Measurements from ENCODE around the gene MBD3L2. TPM values are rescaled to one million over a fixed set of nuclear protein-coding genes. Genes with fewer than 3 reads are reported as not detected.
A peak's percentile ranks its signal among the peaks of the same experiment; 100 is the strongest.
"Not testable (repeated sequence)": the region's sequence is repeated elsewhere in the genome, so short reads cannot be mapped to it uniquely, and the experiment has no call there.

Gene MBD3L2
- total RNA-seq, 4 donors from 2014 or later = not detected

DNA sequence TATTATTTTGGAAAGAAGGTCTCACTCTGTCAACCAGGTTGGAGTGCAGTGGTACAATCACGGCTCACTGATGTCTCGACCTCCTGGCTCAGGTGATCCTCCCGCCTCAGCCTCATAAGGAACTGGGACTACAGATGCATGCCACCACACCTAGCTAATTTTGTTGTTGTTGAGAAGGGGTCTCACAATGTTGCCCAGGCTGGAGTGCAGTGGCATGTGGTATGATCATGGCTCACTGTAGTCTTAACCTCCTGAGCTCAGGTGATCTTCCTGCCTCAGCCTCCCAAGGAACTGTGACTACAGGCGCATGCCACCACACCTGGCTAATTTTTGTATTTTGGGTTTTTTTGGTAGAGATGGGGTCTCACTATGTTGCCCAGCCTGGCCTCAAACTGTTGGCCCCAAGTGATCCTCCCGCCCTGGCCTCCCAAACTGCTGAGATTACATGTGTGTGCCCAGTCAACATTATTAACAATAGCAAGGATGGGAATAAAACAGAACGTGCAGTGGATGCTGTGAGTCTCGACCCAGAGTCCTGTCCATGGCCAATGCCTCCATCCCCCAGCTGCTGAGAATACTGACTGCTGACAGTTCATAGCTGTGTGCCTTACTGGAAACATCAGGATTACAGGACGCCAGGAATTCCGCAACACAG, 14.8 kb downstream of the MBD3L2 start:
- ATAC-seq = no peak
- H3K9me3 ChIP-seq = no peaks in the 10 kb centered on the region

DNA sequence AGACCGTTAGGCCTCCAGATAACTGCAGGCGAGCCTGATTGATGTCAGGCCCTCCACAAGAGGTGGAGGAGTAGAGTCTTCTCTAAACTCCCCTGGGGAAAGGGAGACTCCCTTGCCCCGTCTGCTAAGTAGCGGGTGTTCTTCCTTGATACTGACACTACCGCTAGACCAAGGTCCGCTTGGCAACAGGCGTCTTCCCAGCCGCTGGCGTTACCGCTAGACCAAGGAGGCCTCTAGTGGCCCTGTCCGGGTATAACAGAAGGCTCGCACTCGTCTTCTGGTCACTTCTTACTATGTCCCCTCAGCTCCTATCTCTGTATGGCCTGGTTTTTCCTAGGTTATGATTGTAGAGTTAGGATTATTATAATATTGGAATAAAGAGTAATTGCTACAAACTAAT, 18.0 kb downstream of the MBD3L2 start:
- H3K4me1 ChIP-seq = peaks cover 0 to 11% (median 7%) of the 10 kb centered on the region in 3 donors
- H3K4me3 ChIP-seq, H3K27me3 ChIP-seq, H3K9me3 ChIP-seq, H3K27ac ChIP-seq, ATAC-seq: not testable (repeated sequence)
- TF ChIP-seq, protein P1, sequence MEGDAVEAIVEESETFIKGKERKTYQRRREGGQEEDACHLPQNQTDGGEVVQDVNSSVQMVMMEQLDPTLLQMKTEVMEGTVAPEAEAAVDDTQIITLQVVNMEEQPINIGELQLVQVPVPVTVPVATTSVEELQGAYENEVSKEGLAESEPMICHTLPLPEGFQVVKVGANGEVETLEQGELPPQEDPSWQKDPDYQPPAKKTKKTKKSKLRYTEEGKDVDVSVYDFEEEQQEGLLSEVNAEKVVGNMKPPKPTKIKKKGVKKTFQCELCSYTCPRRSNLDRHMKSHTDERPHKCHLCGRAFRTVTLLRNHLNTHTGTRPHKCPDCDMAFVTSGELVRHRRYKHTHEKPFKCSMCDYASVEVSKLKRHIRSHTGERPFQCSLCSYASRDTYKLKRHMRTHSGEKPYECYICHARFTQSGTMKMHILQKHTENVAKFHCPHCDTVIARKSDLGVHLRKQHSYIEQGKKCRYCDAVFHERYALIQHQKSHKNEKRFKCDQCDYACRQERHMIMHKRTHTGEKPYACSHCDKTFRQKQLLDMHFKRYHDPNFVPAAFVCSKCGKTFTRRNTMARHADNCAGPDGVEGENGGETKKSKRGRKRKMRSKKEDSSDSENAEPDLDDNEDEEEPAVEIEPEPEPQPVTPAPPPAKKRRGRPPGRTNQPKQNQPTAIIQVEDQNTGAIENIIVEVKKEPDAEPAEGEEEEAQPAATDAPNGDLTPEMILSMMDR (IDR thresholded peaks at IDR 0.05) = peak in 1 of 4 experiments; percentile 29
- H3K36me3 ChIP-seq = peaks cover 0 to 16% of the 10 kb centered on the region in 2 donors
- 25 to 44% methylated on average over 4 to 11 of the region's 13 CpGs for WGBS, 2 donors (ENCODE audit: low coverage in 1 of 2)

More for the DNA sequence above, 14.8 kb downstream of the MBD3L2 start:
- 93 to 96% methylated on average over 5 of the region's 9 CpGs for WGBS, 2 donors (ENCODE audit: low coverage in 1 of 2)
- Histone ChIP-seq H3K27ac (no peak overlapping the region), H3K4me1 (no peaks in the 10 kb centered on the region), H3K36me3 (no peaks in the 10 kb centered on the region), H3K4me3 (no peak overlapping the region), H3K27me3 (no peaks in the 10 kb centered on the region)
- TF ChIP-seq POLR2AphosphoS5 (IDR thresholded peaks at IDR 0.05) (no peak), POLR2A (IDR thresholded peaks at IDR 0.05) (no peak), EP300 (IDR thresholded peaks at IDR 0.05) (no peak)
- TF ChIP-seq, protein P1 (IDR thresholded peaks at IDR 0.05) = no peak

DNA sequence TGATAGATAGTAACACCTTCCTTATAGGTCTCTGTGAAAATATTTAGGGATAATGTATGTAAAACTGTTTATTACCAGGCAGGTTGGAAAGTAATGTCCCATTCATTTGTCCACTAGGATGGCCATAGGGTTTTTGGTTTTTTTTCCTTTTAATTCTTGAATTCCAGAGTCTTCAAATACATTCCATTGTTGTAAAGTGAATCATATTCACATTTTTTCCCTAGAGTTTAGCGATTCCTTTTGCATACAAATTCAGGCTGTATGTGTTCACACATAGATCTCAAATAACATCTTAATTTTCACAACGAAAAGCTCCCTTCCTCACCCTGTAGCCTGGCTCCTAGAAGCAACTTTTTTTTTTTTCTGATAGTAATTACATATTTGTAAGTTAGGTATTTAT, 18.6 kb downstream of the MBD3L2 start:
- H3K27ac ChIP-seq = no peak overlapping the region
- TF ChIP-seq POLR2AphosphoS5 (IDR thresholded peaks at IDR 0.05) = no peak
- TF ChIP-seq, protein P1 (IDR thresholded peaks at IDR 0.05) = no peak
- TF ChIP-seq EP300 (IDR thresholded peaks at IDR 0.05) = no peak
- no peak for TF ChIP-seq POLR2A (IDR thresholded peaks at IDR 0.05)
- 80 to 90% methylated on average over 2 of the region's 2 CpGs for WGBS, 2 donors (ENCODE audit: low coverage in 1 of 2)

GRCh38 chr19:7068599-7068998, 19.5 kb downstream of the MBD3L2 start:
- TF ChIP-seq, protein P1 (IDR thresholded peaks at IDR 0.05) = no peak
- no peak for TF ChIP-seq POLR2AphosphoS5 (IDR thresholded peaks at IDR 0.05)
- TF ChIP-seq POLR2A (IDR thresholded peaks at IDR 0.05) = no peak
- no peak for TF ChIP-seq EP300 (IDR thresholded peaks at IDR 0.05)
- Histone ChIP-seq H3K36me3 (peaks cover 0 to 31% of the 10 kb centered on the region in 2 donors), H3K27me3 (no peaks in the 10 kb centered on the region), H3K9me3 (peaks cover 0 to 3% (median 0%) of the 10 kb centered on the region in 3 donors), H3K4me3 (peak overlapping the region in 1 of 2 donors; percentile 85), H3K27ac (peak overlapping the region in 3 of 4 donors; percentile 81 to 84 (median 82)), H3K4me1 (peaks cover 0 to 11% (median 7%) of the 10 kb centered on the region in 3 donors)
- 69 to 72% methylated on average over 3 to 5 of the region's 6 CpGs for WGBS, 2 donors (ENCODE audit: low coverage in 1 of 2)
- ATAC-seq = no peak

More for the DNA sequence above, 18.6 kb downstream of the MBD3L2 start:
- H3K9me3 ChIP-seq = no peaks in the 10 kb centered on the region
- H3K4me3 ChIP-seq = no peak overlapping the region
- no peak for ATAC-seq
- peaks cover 0 to 11% (median 7%) of the 10 kb centered on the region in 3 donors for H3K4me1 ChIP-seq
- no peaks in the 10 kb centered on the region for H3K27me3 ChIP-seq
- H3K36me3 ChIP-seq = peaks cover 0 to 22% of the 10 kb centered on the region in 2 donors
